ENCODE data around the gene WDFY2. TPM values are rescaled to one million over a fixed set of nuclear protein-coding genes. Genes with fewer than 3 reads are reported as not detected.

The WDFY2 gene
- total RNA-seq, 1 experiment from 2014 or later = 25.7 TPM

GRCh38 chr13:51590231-51590970, 6.1 kb downstream of the WDFY2 start:
- Mint-ChIP-seq H3K27me3 (ENCODE audit: low read depth) (no peaks in the 10 kb centered on the region), H3K9me3 (no peaks in the 10 kb centered on the region), H3K4me3 (peak overlapping the region; percentile 7; the same call in 1 of the 2 replicates), H3K4me1 (peaks cover 76% of the 10 kb centered on the region), H3K36me3 (no peaks in the 10 kb centered on the region), H3K27ac (peak overlapping the region; percentile 18)
- DNase-seq (ENCODE audit: low spot score) (no peak), ATAC-seq (no peak)
- ChIA-PET POLR2A (interaction anchor here (1.0 kb wide), 1 partner anchor 137 kb away, joined by 3 read pairs; no protein-coding TSS in a partner anchor), CTCF (no interaction called here)
- TF ChIP-seq ZSCAN18 (CRISPR knock-in tag; IDR thresholded peaks at IDR 0.05) = no peak
- TF ChIP-seq GRHL2 (CRISPR knock-in tag; IDR thresholded peaks at IDR 0.05; ENCODE audit: insufficient replicate concordance, severe bottlenecking) = no peak
- TF ChIP-seq ELF4 (CRISPR knock-in tag; IDR thresholded peaks at IDR 0.05; ENCODE audit: low read depth) = no peak
- TF ChIP-seq, protein P1, sequence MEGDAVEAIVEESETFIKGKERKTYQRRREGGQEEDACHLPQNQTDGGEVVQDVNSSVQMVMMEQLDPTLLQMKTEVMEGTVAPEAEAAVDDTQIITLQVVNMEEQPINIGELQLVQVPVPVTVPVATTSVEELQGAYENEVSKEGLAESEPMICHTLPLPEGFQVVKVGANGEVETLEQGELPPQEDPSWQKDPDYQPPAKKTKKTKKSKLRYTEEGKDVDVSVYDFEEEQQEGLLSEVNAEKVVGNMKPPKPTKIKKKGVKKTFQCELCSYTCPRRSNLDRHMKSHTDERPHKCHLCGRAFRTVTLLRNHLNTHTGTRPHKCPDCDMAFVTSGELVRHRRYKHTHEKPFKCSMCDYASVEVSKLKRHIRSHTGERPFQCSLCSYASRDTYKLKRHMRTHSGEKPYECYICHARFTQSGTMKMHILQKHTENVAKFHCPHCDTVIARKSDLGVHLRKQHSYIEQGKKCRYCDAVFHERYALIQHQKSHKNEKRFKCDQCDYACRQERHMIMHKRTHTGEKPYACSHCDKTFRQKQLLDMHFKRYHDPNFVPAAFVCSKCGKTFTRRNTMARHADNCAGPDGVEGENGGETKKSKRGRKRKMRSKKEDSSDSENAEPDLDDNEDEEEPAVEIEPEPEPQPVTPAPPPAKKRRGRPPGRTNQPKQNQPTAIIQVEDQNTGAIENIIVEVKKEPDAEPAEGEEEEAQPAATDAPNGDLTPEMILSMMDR (IDR thresholded peaks at IDR 0.05) = no peak
- TF ChIP-seq, protein P2, sequence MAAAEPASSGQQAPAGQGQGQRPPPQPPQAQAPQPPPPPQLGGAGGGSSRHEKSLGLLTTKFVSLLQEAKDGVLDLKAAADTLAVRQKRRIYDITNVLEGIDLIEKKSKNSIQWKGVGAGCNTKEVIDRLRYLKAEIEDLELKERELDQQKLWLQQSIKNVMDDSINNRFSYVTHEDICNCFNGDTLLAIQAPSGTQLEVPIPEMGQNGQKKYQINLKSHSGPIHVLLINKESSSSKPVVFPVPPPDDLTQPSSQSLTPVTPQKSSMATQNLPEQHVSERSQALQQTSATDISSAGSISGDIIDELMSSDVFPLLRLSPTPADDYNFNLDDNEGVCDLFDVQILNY (CRISPR knock-in tag; IDR thresholded peaks at IDR 0.05) = no peak
- no peak for TF ChIP-seq ZNF219 (CRISPR knock-in tag; IDR thresholded peaks at IDR 0.05; ENCODE audit: borderline replicate concordance)
- no peak for TF ChIP-seq ERG (CRISPR knock-in tag; IDR thresholded peaks at IDR 0.05)
- no peak for TF ChIP-seq MYBL2 (CRISPR knock-in tag; IDR thresholded peaks at IDR 0.05)
- TF ChIP-seq ATF3 (CRISPR knock-in tag; conservative IDR thresholded peaks at IDR 0.05) = no peak
- no peak for TF ChIP-seq ZNF317 (CRISPR knock-in tag; IDR thresholded peaks at IDR 0.05; ENCODE audit: borderline replicate concordance, low read depth)
- TF ChIP-seq GTF2I (CRISPR knock-in tag; conservative IDR thresholded peaks at IDR 0.05) = no peak
- TF ChIP-seq EMX1 (CRISPR knock-in tag; IDR thresholded peaks at IDR 0.05) = no peak

- H3K9me3 Mint-ChIP-seq = no peaks in the 10 kb centered on the region
- DNase-seq (ENCODE audit: low spot score) = no peak
- H3K27me3 Mint-ChIP-seq (ENCODE audit: low read depth) = no peaks in the 10 kb centered on the region
- H3K27ac Mint-ChIP-seq = peak overlapping the region; percentile 64
- peaks cover 76% of the 10 kb centered on the region for H3K4me1 Mint-ChIP-seq
- CTCF ChIA-PET = interaction anchor here (0.5 kb wide), 1 partner anchor 25 kb away, joined by 3 read pairs; no protein-coding TSS in a partner anchor
- H3K4me3 Mint-ChIP-seq = peak overlapping the region; percentile 5; the same call in 1 of the 2 replicates
- POLR2A ChIA-PET = interaction anchor here (1.0 kb wide), 1 partner anchor 138 kb away, joined by 3 read pairs; no protein-coding TSS in a partner anchor
- no peaks in the 10 kb centered on the region for H3K36me3 Mint-ChIP-seq
- ATAC-seq = peak; percentile 14; the same call in 1 of the 2 replicates
- no peak for TF ChIP-seq CREM (CRISPR knock-in tag; IDR thresholded peaks at IDR 0.05)
- TF ChIP-seq NR2C2 (CRISPR knock-in tag; IDR thresholded peaks at IDR 0.05) = no peak
- TF ChIP-seq, protein P3, sequence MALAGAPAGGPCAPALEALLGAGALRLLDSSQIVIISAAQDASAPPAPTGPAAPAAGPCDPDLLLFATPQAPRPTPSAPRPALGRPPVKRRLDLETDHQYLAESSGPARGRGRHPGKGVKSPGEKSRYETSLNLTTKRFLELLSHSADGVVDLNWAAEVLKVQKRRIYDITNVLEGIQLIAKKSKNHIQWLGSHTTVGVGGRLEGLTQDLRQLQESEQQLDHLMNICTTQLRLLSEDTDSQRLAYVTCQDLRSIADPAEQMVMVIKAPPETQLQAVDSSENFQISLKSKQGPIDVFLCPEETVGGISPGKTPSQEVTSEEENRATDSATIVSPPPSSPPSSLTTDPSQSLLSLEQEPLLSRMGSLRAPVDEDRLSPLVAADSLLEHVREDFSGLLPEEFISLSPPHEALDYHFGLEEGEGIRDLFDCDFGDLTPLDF (CRISPR knock-in tag; IDR thresholded peaks at IDR 0.05) = no peak
- TF ChIP-seq, protein P4, sequence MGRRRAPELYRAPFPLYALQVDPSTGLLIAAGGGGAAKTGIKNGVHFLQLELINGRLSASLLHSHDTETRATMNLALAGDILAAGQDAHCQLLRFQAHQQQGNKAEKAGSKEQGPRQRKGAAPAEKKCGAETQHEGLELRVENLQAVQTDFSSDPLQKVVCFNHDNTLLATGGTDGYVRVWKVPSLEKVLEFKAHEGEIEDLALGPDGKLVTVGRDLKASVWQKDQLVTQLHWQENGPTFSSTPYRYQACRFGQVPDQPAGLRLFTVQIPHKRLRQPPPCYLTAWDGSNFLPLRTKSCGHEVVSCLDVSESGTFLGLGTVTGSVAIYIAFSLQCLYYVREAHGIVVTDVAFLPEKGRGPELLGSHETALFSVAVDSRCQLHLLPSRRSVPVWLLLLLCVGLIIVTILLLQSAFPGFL (CRISPR knock-in tag; IDR thresholded peaks at IDR 0.05; ENCODE audit: borderline replicate concordance) = no peak
- TF ChIP-seq, protein P5, sequence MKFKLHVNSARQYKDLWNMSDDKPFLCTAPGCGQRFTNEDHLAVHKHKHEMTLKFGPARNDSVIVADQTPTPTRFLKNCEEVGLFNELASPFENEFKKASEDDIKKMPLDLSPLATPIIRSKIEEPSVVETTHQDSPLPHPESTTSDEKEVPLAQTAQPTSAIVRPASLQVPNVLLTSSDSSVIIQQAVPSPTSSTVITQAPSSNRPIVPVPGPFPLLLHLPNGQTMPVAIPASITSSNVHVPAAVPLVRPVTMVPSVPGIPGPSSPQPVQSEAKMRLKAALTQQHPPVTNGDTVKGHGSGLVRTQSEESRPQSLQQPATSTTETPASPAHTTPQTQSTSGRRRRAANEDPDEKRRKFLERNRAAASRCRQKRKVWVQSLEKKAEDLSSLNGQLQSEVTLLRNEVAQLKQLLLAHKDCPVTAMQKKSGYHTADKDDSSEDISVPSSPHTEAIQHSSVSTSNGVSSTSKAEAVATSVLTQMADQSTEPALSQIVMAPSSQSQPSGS (CRISPR knock-in tag; IDR thresholded peaks at IDR 0.05; ENCODE audit: borderline replicate concordance, low read depth) = no peak
- TF ChIP-seq ATF3 (CRISPR knock-in tag; conservative IDR thresholded peaks at IDR 0.05) = no peak
- TF ChIP-seq ZSCAN18 (CRISPR knock-in tag; IDR thresholded peaks at IDR 0.05) = no peak
- no peak for TF ChIP-seq CBFB (CRISPR knock-in tag; IDR thresholded peaks at IDR 0.05; ENCODE audit: low read depth)
- TF ChIP-seq ZNF416 (CRISPR knock-in tag; IDR thresholded peaks at IDR 0.05) = no peak
- TF ChIP-seq MXD4 (CRISPR knock-in tag; IDR thresholded peaks at IDR 0.05; ENCODE audit: borderline replicate concordance) = no peak
These were observed 6.8 kb downstream of the WDFY2 start for GRCh38 chr13:51590971-51591627.

Data from WTC11 (cell line).